Heart right ventricle (tissue), 16 donors: Measurements from ENCODE around the gene ICOS. TPM values are rescaled to one million over a fixed set of nuclear protein-coding genes. Genes with fewer than 3 reads are reported as not detected.
"Not testable (repeated sequence)": the region's sequence is repeated elsewhere in the genome, so short reads cannot be mapped to it uniquely, and the experiment has no call there.

Source experiments
- ATAC-seq, 8 donors: fragments of 200-7000 bp; cut with Tn5 transposase; one replicate each; pipeline ENCODE4 v1.9.1; 2020; ENCODE audit warnings: mild to moderate bottlenecking in 8 of 8, moderate library complexity in 8 of 8, moderate number of reproducible peaks in 1 of 8
- DNase-seq, 2 donors: peaks; one replicate each; pipeline ENCODE4 v3.0.0-alpha.2; 2020
- H3K27ac ChIP-seq, 10 donors: fragments of 200-600 bp; sonication (generic) in 2 of 10; one replicate each; pipeline versions ENCODE4 v1.5.0 to v1.8.0; 2020 to 2022; ENCODE audit warnings: mild to moderate bottlenecking in 3 of 10
- H3K27me3 ChIP-seq, 7 donors: fragments of 200-600 bp; one replicate each; pipeline ENCODE4 v1.8.0; 2021 to 2022; ENCODE audit warnings: mild to moderate bottlenecking in 2 of 7
- H3K36me3 ChIP-seq, 9 donors: fragments of 200-600 bp; sonication (generic) in 1 of 9; one replicate each; pipeline versions ENCODE4 v1.5.0 to v1.8.0; 2020 to 2022; ENCODE audit warnings: mild to moderate bottlenecking in 2 of 9
- H3K4me1 ChIP-seq, 9 donors: fragments of 200-600 bp; sonication (generic) in 1 of 9; one replicate each; pipeline versions ENCODE4 v1.5.0 to v1.8.0; 2020 to 2022; ENCODE audit warnings: mild to moderate bottlenecking in 4 of 9
- H3K4me3 ChIP-seq, 10 donors: fragments of 200-600 bp; sonication (generic) in 2 of 10; one replicate each; pipeline versions ENCODE4 v1.5.0 to v1.8.0; 2020 to 2022; ENCODE audit warnings: mild to moderate bottlenecking in 7 of 10, moderate library complexity in 2 of 10
- H3K9me3 ChIP-seq, 11 donors: fragments of 200-600 bp in 10 of 11; sonication (generic) in 2 of 11; one replicate each; pipeline versions ENCODE4 v1.5.0 to v1.8.0; 2013 to 2022; ENCODE audit warnings: mild to moderate bottlenecking in 2 of 11, control low read depth in 1 of 11, moderate library complexity in 1 of 11
- CTCF ChIP-seq, 9 donors: fragments of 200-600 bp; sonication (generic) in 2 of 9; IDR thresholded peaks; one replicate each; pipeline versions ENCODE4 v1.5.0 to v1.8.0; 2021 to 2022; ENCODE audit warnings: antibody characterized with exemption in 9 of 9, mild to moderate bottlenecking in 5 of 9, moderate library complexity in 1 of 9
- WGBS, 2 donors: extraction: QIAGEN DNeasy Blood & Tissue Kit; methylation state at CpG; one replicate each; pipeline ENCODE4 v1.1.7; 2013; ENCODE audit warnings: inconsistent platforms in 1 of 2; 5-methylcytosine and 5-hydroxymethylcytosine counted together
- intact Hi-C, 10 donors: fragments of 100-400 bp; cut with DNase I; formaldehyde crosslinking; loops; one replicate each; pipeline versions ENCODE4 v1.11.1 to v1.14.2; 2022
- polyA plus RNA-seq, 2 donors: library from polyadenylated mRNA; stranded (reverse); fragments of 200-250 nt; gene quantifications; one replicate each; pipeline ENCODE4 v1.2.3, GENCODE V29; 2013
- total RNA-seq, 10 donors: library from RNA; stranded (reverse); fragmentation: NEBNext Ultra II Directional in 3 of 10; extraction: Animal tissue kit (Norgen Biotek cat#: 25700) in 3 of 10; gene quantifications; one replicate each; pipeline versions ENCODE4 v1.2.1 to v1.2.4, GENCODE V29; 2021 to 2023
- donor health status: Arrhythmogenic right ventricular cardiomyopathy.
- donor health status: ischemic (EF 13 %, LVEDD 7.1; RV severe dilation, severe dysfunction).
- donor health status: healthy with polysubstance abuse.
- donor health status: DM: no; HTN: yes; CAD: no.
- donor health status: DM: no; HTN: no; CAD: no.
- donor health status: ischemic (EF 25% LVEDD 6.9; RV normal size, moderate dysfunction).
- donor health status: ischemic (EF 25% LVEDD 5.7; RV mildly dilated, moderate dysfunction).
- donor health status: healthy.
- donor health status: DM: yes; HTN: yes; CAD: no.
- donor health status: Ischemic cardiomyopathy.
- donor health status: ischemic (EF 35%, LVEDD 5.7; RV mildly dilated, moderate dysfunction).
- donor health status: nonischemic (EF 11% LVEDD 7.7; RV severe dilation, severe dysfunction).
- donor health status: DM: yes; HTN: yes; CAD: no.
- donor health status: PGD.
- donor health status: ischemic (EF 29% LVEDD 5.4; RV normal size, mild dysfunction).
- donor health status: nonischemic (EF 23%, LVEDD 6.1; RV moderate dilation, normal function).

The ICOS gene
- total and polyA plus RNA-seq, 12 donors, result 0.01 to 1.2 (median 0.09) TPM; not detected in 7

GRCh38 chr2:203959265-203959664 lies 22.7 kb downstream of the ICOS start:
- ATAC-seq, result no peak
- H3K36me3 ChIP-seq, result no peaks in the 10 kb centered on the region
- no peak for DNase-seq
- intact Hi-C loops, result no loop called here
- H3K4me3 ChIP-seq, result no peak overlapping the region
- H3K4me1 ChIP-seq, result no peaks in the 10 kb centered on the region
- no peaks in the 10 kb centered on the region for H3K9me3 ChIP-seq
- WGBS, 2 donors, result 83 to 87% methylated on average over 4 of the region's 4 CpGs
- H3K27ac ChIP-seq, result no peak overlapping the region
- no peak for TF ChIP-seq CTCF (IDR thresholded peaks at IDR 0.05)
- H3K27me3 ChIP-seq, result no peaks in the 10 kb centered on the region

GRCh38 chr2:203959672-203960071 lies 23.1 kb downstream of the ICOS start:
- Histone ChIP-seq H3K27me3 (no peaks in the 10 kb centered on the region), H3K27ac (no peak overlapping the region), H3K4me1 (no peaks in the 10 kb centered on the region), H3K4me3 (no peak overlapping the region), H3K36me3 (no peaks in the 10 kb centered on the region), H3K9me3 (no peaks in the 10 kb centered on the region)
- TF ChIP-seq CTCF (IDR thresholded peaks at IDR 0.05), result no peak
- 82 to 85% methylated on average over 4 of the region's 4 CpGs for WGBS, 2 donors
- ATAC-seq, result no peak
- DNase-seq, result no peak
- intact Hi-C loops, result no loop called here

GRCh38 chr2:203960811-203961210 lies 24.2 kb downstream of the ICOS start:
- WGBS, 2 donors, result 70 to 75% methylated on average over 2 of the region's 2 CpGs
- ATAC-seq (no peak), DNase-seq (no peak)
- H3K27ac ChIP-seq, result no peak overlapping the region
- no peaks in the 10 kb centered on the region for H3K9me3 ChIP-seq
- no peaks in the 10 kb centered on the region for H3K4me1 ChIP-seq
- no peaks in the 10 kb centered on the region for H3K27me3 ChIP-seq
- no peaks in the 10 kb centered on the region for H3K36me3 ChIP-seq
- H3K4me3 ChIP-seq, result no peak overlapping the region
- intact Hi-C loops, result no loop called here
- no peak for TF ChIP-seq CTCF (IDR thresholded peaks at IDR 0.05)

- ATAC-seq, H3K36me3 ChIP-seq, intact Hi-C loops, H3K9me3 ChIP-seq, DNase-seq, H3K27ac ChIP-seq, H3K4me3 ChIP-seq, H3K4me1 ChIP-seq, H3K27me3 ChIP-seq: not testable (repeated sequence)
- WGBS, 2 donors, result 82% methylated on average over 7 of the region's 7 CpGs
Observed at GRCh38 chr2:203965190-203965589, 28.6 kb downstream of the ICOS start.

- intact Hi-C loops, result no loop called here
- Histone ChIP-seq H3K4me1 (no peaks in the 10 kb centered on the region), H3K4me3 (no peak overlapping the region), H3K36me3 (no peaks in the 10 kb centered on the region), H3K27me3 (peaks cover 0 to 6% (median 0%) of the 10 kb centered on the region in 7 donors), H3K27ac (no peak overlapping the region), H3K9me3 (no peaks in the 10 kb centered on the region)
- no peak for DNase-seq
- no peak for TF ChIP-seq CTCF (IDR thresholded peaks at IDR 0.05)
- ATAC-seq, result no peak
- WGBS, 2 donors, result 68 to 73% methylated on average over 5 of the region's 5 CpGs
Observed at GRCh38 chr2:203971251-203971650, 34.7 kb downstream of the ICOS start.
